GM11168 (cell line): ENCODE results near the gene GSDMA.
"Not testable (repeated sequence)": the region's sequence is repeated elsewhere in the genome, so short reads cannot be mapped to it uniquely, and the experiment has no call there.

Experiments used
- in situ Hi-C: fragments of 300-500 bp; cut with MboI; formaldehyde crosslinking; loops from one replicate; pipeline ENCODE4 v1.12.0; 2022; ENCODE audit warnings: low sequenced_read_pairs; ENCODE audit not compliant: unreplicated experiment

The GSDMA gene

GRCh38 chr17:39988206-39988810 lies 25.5 kb downstream of the GSDMA start:
- in situ Hi-C loops: no loop called here

- in situ Hi-C loops: no loop called here
Observed at GRCh38 chr17:39994448-39994847, 31.6 kb downstream of the GSDMA start.

DNA sequence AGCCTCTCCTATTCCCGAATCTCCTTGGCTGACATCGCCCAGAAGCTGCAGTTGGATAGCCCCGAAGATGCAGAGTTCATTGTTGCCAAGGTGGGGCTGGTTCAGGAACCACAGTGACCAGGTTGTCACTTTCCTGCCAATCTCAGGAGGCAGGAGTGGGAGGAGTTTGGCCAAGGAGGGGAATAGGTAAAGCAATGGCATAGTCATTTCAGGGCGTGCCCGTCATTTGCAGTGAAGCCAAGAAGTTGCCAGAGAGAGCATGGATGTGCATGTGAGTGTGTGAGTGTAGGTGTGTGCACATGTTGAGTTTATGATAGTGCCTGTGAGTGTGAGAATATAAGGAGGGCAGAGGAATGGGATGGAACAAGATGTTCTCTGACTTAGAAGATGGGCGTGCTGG lies 32.6 kb downstream of the GSDMA start:
- in situ Hi-C loops: no loop called here

- in situ Hi-C loops: no loop called here
Observed at GRCh38 chr17:39996162-39996561, 33.4 kb downstream of the GSDMA start.

GRCh38 chr17:39996800-39997199 lies 34.0 kb downstream of the GSDMA start:
- in situ Hi-C loops: no loop called here

GRCh38 chr17:39997543-39997942 lies 34.7 kb downstream of the GSDMA start:
- in situ Hi-C loops: no loop called here

GRCh38 chr17:39999067-39999466 lies 36.3 kb downstream of the GSDMA start:
- in situ Hi-C loops: no loop called here

GRCh38 chr17:40000161-40000560 lies 37.4 kb downstream of the GSDMA start:
- in situ Hi-C loops: no loop called here

GRCh38 chr17:40001335-40001734 lies 38.5 kb downstream of the GSDMA start:
- in situ Hi-C loops: not testable (repeated sequence)

GRCh38 chr17:40004072-40004471 lies 41.3 kb downstream of the GSDMA start:
- in situ Hi-C loops: no loop called here

- in situ Hi-C loops: no loop called here
Observed at GRCh38 chr17:40004712-40005111, 41.9 kb downstream of the GSDMA start.

DNA sequence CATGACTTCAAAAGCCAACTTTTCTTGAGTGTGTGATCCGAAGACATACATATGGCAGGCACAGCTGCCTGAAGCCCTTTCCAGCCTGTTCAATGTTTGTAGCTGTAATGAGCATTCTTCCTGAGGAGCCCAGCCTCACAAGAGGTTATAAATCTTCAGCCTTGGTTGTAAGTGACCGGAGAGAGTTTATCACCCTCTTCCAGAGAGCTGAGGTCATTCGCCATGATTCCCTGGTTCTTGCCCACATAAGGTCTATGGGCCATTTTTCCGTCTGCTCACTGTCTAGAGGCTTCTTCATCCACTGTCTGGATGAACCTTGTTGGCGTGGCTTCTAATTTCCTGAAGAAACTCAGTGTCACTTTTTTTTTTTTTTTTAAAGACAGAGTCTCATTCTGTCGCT lies 42.7 kb downstream of the GSDMA start:
- in situ Hi-C loops: no loop called here

GRCh38 chr17:40010946-40011500 lies 48.2 kb downstream of the GSDMA start:
- in situ Hi-C loops: not testable (repeated sequence)

- in situ Hi-C loops: not testable (repeated sequence)
Observed at GRCh38 chr17:40012017-40012647, 49.3 kb downstream of the GSDMA start.

- in situ Hi-C loops: no loop called here
Observed at GRCh38 chr17:40014375-40014980, 51.7 kb downstream of the GSDMA start.

GRCh38 chr17:40015005-40015997 lies 52.5 kb downstream of the GSDMA start, which contains the start of gene CSF3:
Gene CSF3, plus strand, starts transcription at chr17:40015440. Its CDS starts 35 bp downstream, at chr17:40015475.
- in situ Hi-C loops: no loop called here

- in situ Hi-C loops: no loop called here
Observed at GRCh38 chr17:40015998-40016985, 53.5 kb downstream of the GSDMA start.

DNA sequence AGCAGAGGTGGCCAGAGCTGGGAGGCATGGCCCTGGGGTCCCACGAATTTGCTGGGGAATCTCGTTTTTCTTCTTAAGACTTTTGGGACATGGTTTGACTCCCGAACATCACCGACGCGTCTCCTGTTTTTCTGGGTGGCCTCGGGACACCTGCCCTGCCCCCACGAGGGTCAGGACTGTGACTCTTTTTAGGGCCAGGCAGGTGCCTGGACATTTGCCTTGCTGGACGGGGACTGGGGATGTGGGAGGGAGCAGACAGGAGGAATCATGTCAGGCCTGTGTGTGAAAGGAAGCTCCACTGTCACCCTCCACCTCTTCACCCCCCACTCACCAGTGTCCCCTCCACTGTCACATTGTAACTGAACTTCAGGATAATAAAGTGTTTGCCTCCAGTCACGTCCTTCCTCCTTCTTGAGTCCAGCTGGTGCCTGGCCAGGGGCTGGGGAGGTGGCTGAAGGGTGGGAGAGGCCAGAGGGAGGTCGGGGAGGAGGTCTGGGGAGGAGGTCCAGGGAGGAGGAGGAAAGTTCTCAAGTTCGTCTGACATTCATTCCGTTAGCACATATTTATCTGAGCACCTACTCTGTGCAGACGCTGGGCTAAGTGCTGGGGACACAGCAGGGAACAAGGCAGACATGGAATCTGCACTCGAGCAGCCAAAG lies 54.7 kb downstream of the GSDMA start:
- in situ Hi-C loops: no loop called here
